Fibroblast of upper back skin (primary cell): ENCODE data around the gene IFITM2.
"Not testable (repeated sequence)": the region's sequence is repeated elsewhere in the genome, so short reads cannot be mapped to it uniquely, and the experiment has no call there.

Experiments
- DNase-seq: peaks from one replicate; pipeline ENCODE4 v3.0.0-alpha.2; 2013

IFITM2 gene

GRCh38 chr11:349270-349954, 41.8 kb downstream of the IFITM2 start:
- not testable (repeated sequence) for DNase-seq

GRCh38 chr11:350033-350722, 42.6 kb downstream of the IFITM2 start:
- DNase-seq: not testable (repeated sequence)

GRCh38 chr11:350723-351255, 43.2 kb downstream of the IFITM2 start:
- no peak for DNase-seq

- DNase-seq: no peak
These were observed 43.8 kb downstream of the IFITM2 start for GRCh38 chr11:351411-351810.

GRCh38 chr11:352456-353031, 44.9 kb downstream of the IFITM2 start:
- DNase-seq: no peak

- peak; percentile 77 for DNase-seq
These were observed 45.7 kb downstream of the IFITM2 start for GRCh38 chr11:353179-353873.

GRCh38 chr11:355581-356458, 48.2 kb downstream of the IFITM2 start:
- DNase-seq: peak; percentile 97

- no peak for DNase-seq
These were observed 49.0 kb downstream of the IFITM2 start for GRCh38 chr11:356610-357009.

- no peak for DNase-seq
These were observed 50.0 kb downstream of the IFITM2 start for GRCh38 chr11:357582-357981.

GRCh38 chr11:358129-358800, 50.6 kb downstream of the IFITM2 start:
- no peak for DNase-seq
